Activated naive CD4-positive, alpha-beta T cell treated with anti-CD3 and anti-CD28 coated beads, Interleukin-2, amount 10 ng/mL, durations not matched to agents 7 days and 5 days (primary cell): Measurements from ENCODE around the gene SLC35D2.

Source experiments
- CTCF ChIA-PET: fragments of 350-600 bp; sonication (Branson Sonifier 250); formaldehyde crosslinking; loops from one replicate; lab custom pipeline; 2021; ENCODE audit warnings: antibody characterized with exemption; lab: Charles Lee
- DNase-seq: peaks from one replicate; pipeline ENCODE4 v3.0.0-alpha.2; 2020
- H3K27ac Mint-ChIP-seq: one replicate; pipeline ENCODE4 v1.8.0; 2021; ENCODE audit warnings: mild to moderate bottlenecking, moderate library complexity, mixed read lengths
- H3K27me3 Mint-ChIP-seq: one replicate; pipeline ENCODE4 v1.8.0; 2021; ENCODE audit warnings: mild to moderate bottlenecking, mixed read lengths
- H3K36me3 Mint-ChIP-seq: one replicate; pipeline ENCODE4 v1.8.0; 2021; ENCODE audit warnings: mixed read lengths
- H3K4me1 Mint-ChIP-seq: one replicate; pipeline ENCODE4 v1.8.0; 2021; ENCODE audit warnings: mixed read lengths
- H3K4me3 Mint-ChIP-seq: one replicate; pipeline ENCODE4 v1.8.0; 2021; ENCODE audit warnings: mild to moderate bottlenecking, moderate library complexity, mixed read lengths
- H3K9me3 Mint-ChIP-seq: one replicate; pipeline ENCODE4 v1.8.0; 2021; ENCODE audit warnings: mixed read lengths

SLC35D2 gene

DNA sequence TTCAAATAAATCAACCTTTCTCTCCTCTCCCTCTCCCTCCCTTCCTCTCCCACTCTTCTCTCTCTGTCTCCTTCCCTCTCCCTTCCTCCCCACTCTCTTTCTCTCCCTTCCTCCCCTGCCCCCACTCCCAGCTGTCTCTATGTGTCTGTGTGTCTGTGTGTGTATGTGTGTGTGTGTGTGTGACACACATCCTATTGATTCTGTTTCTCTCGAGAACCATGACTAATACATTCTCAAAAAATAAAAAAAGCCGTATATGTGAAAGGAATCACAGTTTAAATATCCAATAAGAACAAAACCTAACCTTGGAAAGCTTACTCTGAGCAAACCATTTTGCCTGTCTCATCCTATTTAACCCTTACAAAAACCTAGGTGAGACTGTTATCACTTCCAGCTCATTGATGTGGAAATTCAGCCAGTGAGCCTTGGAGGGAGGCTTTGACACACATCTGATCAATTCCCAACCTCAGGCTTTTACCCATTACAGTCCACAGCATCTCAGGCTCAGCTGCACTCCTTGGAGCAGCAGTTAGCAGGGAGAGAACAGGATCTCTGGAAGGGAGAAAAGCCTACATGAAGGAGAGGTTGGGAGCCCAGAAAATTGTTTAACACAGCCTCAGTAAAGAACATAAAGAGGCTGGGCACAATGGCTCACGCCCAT lies 89.9 kb downstream of the SLC35D2 start:
- Mint-ChIP-seq H3K9me3 (no peaks in the 10 kb centered on the region), H3K27me3 (peaks cover 4% of the 10 kb centered on the region), H3K27ac (no peak overlapping the region), H3K36me3 (no peaks in the 10 kb centered on the region), H3K4me3 (no peak overlapping the region), H3K4me1 (no peaks in the 10 kb centered on the region)
- DNase-seq: no peak
- CTCF ChIA-PET: no interaction called here

DNA sequence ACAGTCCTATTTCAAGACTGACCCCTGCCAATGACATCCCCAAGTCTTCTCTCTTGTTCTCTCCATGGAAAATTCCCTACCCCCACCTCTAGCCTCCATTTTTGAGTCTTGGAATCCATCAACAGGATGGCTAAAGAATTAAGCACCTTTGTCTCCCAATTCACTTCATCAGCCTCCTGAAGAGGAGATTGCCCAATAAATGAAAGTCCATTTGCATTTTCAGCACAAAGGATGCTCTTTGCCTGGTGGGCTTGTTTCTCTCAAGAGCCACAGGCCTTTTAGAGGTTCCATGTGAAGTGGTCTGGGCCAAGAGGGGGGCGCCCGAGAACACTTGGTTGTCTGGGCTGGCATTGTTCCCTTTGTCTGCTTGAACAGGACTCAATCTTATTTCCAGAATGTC lies 94.1 kb downstream of the SLC35D2 start:
- H3K9me3 Mint-ChIP-seq: peaks cover 2% of the 10 kb centered on the region
- no peak overlapping the region for H3K4me3 Mint-ChIP-seq
- no peaks in the 10 kb centered on the region for H3K36me3 Mint-ChIP-seq
- H3K27ac Mint-ChIP-seq: no peak overlapping the region
- CTCF ChIA-PET: no interaction called here
- H3K27me3 Mint-ChIP-seq: peaks cover 2% of the 10 kb centered on the region
- no peaks in the 10 kb centered on the region for H3K4me1 Mint-ChIP-seq
- DNase-seq: no peak

DNA sequence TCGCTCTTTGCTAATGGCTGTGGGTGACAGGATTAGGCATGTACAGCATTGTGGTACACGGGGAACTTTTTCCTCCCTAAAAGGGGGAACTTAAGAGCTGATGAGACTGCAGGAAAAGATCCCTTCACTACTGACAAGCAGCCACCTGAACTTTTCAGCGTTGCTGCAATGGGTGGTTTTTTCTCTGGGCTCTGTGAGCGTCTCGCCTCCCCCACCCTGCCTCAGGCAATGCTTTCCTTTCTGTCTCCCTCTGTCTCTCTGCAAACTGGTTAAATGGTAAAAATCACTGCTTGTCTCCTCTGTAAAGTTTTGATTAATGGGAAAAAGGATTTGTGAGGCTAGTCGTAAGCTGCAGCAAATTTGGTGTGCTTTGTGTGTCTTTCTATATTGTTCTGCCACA lies 101.9 kb downstream of the SLC35D2 start:
- peaks cover 2% of the 10 kb centered on the region for H3K9me3 Mint-ChIP-seq
- no peak for DNase-seq
- CTCF ChIA-PET: no interaction called here
- no peaks in the 10 kb centered on the region for H3K27me3 Mint-ChIP-seq
- no peak overlapping the region for H3K4me3 Mint-ChIP-seq
- no peak overlapping the region for H3K27ac Mint-ChIP-seq
- H3K4me1 Mint-ChIP-seq: no peaks in the 10 kb centered on the region
- H3K36me3 Mint-ChIP-seq: no peaks in the 10 kb centered on the region

DNA sequence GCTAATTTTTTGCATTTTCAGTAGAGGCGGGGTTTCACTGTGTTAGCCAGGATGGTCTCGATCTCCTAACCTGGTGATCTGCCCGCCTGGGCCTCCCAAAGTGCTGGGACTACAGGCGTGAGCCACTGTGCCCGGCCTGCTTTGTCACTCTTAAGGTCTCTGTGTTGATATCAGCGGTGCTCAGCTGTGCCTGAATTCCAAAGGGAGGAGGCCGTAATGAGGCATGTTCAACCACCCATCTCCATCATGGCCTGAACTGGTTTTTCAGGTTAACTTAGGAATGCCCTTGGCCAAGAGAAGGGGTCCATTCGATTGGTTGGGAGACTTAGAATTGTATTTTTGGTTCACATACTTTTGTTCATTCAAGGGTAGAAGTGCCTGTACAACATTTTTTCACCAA lies 103.6 kb downstream of the SLC35D2 start:
- no peak for DNase-seq
- H3K36me3 Mint-ChIP-seq: no peaks in the 10 kb centered on the region
- CTCF ChIA-PET: no interaction called here
- no peak overlapping the region for H3K4me3 Mint-ChIP-seq
- no peaks in the 10 kb centered on the region for H3K27me3 Mint-ChIP-seq
- H3K4me1 Mint-ChIP-seq: no peaks in the 10 kb centered on the region
- H3K9me3 Mint-ChIP-seq: peaks cover 2% of the 10 kb centered on the region
- H3K27ac Mint-ChIP-seq: no peak overlapping the region

DNA sequence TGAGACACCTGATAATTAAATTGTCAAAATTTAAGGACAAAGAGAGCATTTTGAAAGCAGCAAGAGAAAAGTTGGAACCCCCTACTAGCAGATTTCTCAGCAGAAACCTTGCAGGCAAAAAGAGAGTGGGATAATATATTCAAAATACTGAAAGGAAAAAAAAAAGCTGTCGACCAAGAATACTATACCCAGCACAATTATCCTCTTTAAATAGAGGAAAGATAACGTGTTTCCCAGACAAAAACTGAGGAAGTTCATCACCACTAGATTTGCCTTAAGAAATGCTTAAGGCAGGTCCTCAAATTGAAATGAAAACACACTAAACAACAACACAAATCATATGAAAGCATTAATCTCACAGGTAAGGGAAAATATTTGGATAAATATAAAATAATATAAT lies 108.6 kb downstream of the SLC35D2 start:
- H3K4me3 Mint-ChIP-seq: no peak overlapping the region
- DNase-seq: no peak
- peaks cover 13% of the 10 kb centered on the region for H3K9me3 Mint-ChIP-seq
- no peaks in the 10 kb centered on the region for H3K36me3 Mint-ChIP-seq
- peaks cover 10% of the 10 kb centered on the region for H3K27me3 Mint-ChIP-seq
- CTCF ChIA-PET: no interaction called here
- H3K4me1 Mint-ChIP-seq: no peaks in the 10 kb centered on the region
- no peak overlapping the region for H3K27ac Mint-ChIP-seq
